NCI-H345 (cell line): Measurements from ENCODE around the gene C4orf51.

ENCODE experiments used
- DNase-seq: peaks from one replicate; lab custom pipeline; 2025; lab: John Stamatoyannopoulos, UW

Gene C4orf51

DNA sequence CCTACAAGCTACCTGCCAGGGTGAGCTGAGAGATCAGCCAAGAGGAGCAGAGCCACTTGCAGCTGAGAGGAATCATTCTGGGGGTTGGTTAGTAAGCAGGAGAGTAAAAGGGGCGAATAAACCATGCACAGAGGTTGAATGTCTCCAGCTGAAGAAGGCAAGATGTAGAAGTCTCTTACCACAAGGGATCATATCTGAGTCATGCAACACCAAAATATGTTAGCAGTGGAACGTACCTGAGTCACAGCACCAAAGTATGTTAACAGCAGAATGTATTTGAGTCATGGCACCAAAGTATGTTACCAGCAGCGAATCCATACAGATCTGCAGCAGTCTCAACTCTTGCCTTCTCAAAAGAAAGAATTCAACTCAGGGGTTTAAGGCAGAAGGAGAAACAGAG lies 29.9 kb downstream of the C4orf51 start:
- DNase-seq: peak; percentile 37

DNA sequence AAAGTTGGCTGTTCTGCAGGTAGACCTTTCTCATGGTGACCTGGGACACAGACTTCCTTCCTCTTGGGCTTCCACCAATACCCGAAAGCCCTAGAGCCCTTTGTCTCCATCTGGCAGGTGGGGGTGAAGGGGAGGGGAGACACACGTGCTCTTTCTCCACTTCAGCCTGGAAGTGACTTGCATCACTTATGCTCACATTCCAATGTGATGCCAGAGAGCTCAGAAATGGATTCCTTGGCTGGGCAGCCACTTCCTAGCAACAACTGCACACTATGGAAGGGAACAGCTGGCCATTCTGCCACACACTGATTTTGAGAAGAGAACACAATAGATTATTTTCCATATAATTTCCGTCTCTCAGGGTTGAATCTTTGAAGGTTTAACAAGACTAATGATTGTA lies 36.3 kb downstream of the C4orf51 start:
- no peak for DNase-seq

DNA sequence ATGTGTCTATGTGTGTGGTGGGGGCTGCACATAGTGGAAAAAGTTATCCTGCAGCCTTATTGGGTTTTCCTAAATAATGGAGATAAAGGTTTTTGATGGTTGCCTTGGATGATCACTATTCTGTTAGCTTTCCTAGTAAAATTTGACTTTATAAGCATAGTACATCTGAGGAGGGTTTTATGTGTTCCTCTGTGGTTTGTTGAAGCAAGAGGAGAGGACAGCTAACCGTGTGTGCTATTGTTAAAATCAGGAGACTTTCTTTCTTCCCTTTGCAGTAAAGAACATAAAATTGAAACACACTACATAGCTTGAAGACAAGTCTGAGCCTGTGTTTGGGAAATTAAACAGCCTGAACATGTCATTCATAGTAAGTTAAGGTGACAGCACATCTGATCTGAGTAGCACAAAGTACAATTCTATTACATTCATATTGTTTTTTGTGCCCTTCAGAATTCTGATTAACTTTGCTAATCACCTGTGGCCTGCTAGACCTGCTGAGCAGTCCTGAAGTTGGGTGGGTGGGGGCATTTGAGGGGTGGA lies 36.8 kb downstream of the C4orf51 start:
- no peak for DNase-seq

DNA sequence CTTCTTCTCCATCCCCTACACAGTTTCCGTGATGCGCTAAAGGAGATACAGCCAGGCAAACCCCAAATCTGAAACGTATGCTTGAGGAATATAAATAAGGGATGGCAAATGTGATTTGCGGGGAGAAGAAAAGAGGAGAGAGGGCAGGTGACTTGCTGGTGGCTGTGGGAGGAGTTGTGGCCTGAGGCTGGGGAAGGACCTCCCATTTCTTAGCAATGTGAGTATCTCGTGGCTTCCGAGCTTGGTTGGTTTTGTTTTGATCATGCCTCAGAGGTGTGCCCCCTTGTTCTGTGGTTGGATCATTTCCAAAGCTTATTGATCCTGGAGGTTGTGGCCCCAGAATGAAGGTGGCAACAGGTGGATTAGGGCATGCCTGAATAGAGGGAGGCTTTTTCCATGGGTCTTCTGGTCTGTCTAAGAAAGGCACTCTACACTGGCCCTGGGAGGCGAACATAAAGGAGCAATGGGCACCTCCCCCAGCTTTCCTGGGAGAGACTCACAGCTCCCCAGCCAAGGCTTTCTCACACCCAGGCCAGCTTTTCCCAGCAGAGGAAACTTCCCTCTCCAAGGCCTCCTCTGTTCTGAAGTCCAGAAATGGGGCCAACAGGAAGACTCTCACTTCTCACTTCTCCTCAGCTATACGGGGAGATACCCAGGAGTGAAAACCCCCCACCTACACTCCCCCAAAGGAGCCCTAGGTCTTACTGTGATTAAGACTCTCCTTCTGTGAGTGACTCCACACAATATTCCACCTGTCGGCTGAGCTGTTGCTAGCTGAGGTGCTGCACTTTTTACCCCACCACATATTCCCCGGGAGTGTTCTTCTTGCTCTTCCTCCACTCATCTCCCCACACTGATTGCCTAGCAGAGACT lies 40.0 kb downstream of the C4orf51 start:
- DNase-seq: peak; percentile 28

DNA sequence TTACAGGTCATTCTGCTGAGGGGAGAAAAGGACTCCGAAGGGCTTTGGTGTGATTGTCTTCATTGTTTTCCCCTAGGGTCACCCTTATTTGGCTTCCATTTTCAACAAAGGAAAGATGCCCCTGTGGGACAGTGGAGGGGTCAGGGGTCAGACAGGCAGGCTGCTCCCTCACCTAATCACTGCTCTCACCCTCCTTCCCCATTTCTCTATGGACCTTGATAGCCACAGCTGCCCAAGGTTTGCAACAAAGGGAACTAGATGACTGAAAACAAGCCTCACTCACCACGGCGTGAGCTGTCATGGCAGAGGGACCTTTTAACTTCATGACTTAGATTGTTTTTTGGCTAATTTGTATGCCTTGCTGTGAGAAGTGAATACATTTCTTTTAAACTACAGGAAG lies 40.7 kb downstream of the C4orf51 start:
- DNase-seq: no peak

DNA sequence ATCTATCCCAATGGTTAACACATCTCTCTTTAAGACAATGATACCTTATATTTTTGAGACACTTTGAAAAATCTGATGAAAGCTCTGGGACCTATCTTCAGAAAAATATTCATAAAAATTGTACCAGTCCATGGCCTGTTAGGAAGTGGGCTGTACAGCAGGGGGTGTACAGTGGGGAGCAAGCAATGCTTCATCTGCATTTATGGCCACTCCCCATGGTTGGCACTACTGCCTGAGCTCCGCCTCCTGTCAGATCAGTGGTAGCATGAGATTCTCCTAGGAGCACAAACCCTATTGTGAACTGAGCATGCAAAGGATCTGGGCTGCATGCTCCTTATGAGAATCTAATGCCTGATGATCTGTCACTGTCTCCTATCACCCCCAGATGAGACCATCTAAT lies 42.6 kb downstream of the C4orf51 start:
- no peak for DNase-seq

DNA sequence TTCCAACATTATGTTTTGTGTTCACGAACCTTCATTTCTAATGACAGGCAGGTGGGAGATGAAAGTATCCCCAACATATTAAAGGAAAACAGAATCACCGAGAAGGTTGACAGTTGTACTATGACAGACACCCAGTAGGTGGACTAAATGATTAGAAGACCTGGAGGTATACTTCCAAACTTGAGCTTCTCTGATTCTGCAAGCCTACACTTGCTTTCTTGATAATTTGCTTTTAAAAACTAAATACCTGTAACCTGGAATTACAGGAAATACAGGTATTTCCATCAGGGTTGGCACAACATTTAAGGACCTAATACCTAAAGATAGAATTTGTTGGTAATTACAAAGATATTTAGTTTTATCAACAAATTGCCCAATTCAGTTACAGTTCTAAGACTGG lies 43.4 kb downstream of the C4orf51 start:
- DNase-seq: no peak

DNA sequence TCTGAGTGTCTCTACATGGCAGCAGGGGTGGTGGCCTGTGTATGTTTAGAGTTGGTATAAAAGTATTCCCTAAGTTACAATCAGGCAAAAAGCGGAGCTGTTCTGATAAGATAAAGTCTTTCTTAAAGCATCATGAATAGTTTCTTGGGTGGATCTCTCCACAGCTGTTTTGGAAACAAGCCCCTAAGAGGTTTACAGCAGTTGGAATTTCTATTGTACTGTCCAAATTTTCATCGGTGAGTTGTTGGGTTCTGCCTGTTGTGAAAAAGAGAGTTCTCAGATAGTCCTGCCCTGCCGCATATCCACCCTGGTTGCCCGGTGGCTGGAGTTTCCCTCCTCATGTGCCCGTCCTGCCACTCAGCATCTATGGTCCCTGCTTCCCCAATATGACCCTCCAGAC lies 50.1 kb downstream of the C4orf51 start:
- no peak for DNase-seq

DNA sequence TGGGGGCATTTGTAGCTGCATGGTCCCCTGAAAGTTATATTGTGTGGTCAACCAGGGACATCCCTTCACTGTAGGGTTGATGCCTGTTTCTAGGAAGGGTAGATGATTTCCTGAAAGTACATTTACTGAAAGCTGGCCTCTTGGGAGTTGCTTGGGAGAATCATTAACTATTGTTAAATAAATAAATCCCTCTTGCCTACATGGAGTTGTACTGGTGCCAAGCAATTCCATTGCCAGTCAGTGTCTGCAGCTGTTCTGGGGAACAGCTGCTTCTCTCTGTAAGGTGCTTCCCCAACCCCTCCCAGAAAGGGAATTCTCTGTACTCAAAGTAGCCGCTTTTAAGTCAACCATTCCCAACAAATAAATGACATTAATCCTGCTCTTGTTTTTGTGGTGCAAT lies 51.1 kb downstream of the C4orf51 start:
- peak; percentile 80 for DNase-seq

DNA sequence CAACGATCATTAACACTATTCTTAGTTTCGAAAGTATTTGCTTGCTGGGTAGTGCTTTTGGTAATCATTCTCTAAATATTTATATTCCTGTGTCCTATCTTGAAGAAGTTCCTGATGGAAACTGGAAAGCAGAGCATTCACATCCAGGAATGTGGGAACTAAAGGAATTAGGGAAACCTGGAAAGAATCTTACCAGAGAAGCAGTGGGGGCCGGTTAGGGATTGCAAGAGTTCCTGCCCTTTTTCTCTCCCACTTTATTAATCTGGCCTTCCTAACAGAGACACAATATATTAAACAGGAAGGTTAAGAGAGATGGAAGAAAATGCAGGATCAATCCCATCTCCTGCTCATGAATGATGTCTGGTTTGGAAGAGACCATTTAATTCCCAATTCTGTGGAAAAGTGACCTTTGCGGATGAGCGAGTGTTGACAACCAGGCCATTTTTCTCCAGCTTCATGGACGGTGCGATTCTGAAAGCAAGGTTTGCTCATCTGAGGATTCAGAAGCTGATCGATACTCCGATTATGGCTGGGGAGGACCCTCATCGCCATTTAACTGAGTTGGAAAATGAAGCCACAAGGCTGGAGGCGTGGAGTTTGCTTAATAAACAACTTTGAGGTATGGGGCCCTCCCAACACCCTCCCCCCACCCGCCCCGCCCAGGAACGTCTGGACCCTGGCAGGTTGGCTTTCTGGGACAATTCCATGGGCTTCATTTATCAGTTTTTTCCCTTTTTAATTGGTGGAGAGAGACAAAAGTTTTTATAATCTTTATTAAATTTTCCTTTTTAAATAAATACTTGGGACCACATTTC lies 52.3 kb downstream of the C4orf51 start:
- DNase-seq: no peak

DNA sequence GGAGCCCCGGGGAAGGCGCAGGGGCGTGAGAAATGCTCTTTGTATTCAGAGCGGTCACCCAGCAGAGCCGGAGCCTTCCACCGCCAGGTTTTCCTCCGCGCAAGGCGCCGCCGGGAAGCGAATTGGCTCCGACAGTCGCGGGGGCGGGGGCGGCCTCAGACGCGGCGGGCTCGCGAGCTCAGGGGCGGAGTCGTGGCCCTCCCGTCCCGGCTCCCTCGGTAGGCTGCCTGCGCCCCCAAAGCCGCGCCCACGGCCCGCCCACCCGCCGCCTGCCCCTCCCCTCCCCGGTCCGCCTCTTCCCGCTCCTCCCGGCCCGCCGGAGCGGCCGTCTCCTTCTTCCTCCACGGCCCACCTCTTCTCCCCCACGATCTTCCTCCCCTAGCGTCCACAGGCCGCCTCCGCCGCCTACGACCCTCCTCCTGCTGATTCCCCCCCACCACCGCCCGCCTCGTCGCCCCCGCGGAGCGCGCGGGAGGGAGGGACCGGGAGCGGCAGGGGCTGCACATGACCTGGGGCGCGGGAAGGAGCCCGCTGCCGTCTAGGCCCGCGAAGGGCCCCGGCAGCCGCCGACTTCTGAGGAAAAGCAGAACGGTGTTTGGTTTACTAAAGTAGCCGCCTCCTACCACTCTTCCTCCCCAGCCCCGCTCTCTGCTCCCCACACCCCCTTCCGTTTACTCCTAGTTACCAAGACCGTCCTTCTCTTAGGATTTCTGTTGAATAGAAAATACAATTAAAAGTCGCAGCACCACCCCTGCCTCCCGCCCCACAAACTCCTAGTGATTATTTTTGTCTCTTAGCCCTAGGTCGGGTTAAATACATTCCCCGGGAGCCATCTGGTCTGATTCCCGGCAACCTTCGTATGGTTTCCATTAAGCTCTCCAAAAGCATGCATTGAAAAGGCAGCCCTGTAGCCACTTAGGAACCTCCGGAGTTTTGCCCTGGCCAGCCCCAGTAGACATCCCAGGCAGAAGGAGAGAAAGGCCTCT lies 53.2 kb downstream of the C4orf51 start:
- peak; percentile 85 for DNase-seq

DNA sequence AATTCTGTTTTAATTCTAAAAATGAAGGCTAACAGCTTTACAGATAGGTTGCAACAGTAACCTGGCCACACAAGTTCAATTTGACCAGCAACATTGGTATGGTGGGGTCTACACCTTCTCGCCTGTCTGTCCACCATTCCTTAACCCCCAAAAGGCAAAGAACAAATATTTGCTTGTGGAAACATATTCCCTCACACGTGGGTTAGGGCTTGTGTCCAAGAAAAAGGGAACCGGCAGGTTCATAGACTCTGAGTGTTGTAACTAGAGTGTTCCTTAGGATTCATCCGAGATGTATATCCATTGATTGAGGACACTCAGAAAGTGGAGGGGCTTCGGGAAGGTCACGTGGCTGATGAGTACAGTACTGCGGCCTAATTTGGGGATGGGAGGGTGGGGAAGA lies 54.1 kb downstream of the C4orf51 start:
- DNase-seq: no peak

DNA sequence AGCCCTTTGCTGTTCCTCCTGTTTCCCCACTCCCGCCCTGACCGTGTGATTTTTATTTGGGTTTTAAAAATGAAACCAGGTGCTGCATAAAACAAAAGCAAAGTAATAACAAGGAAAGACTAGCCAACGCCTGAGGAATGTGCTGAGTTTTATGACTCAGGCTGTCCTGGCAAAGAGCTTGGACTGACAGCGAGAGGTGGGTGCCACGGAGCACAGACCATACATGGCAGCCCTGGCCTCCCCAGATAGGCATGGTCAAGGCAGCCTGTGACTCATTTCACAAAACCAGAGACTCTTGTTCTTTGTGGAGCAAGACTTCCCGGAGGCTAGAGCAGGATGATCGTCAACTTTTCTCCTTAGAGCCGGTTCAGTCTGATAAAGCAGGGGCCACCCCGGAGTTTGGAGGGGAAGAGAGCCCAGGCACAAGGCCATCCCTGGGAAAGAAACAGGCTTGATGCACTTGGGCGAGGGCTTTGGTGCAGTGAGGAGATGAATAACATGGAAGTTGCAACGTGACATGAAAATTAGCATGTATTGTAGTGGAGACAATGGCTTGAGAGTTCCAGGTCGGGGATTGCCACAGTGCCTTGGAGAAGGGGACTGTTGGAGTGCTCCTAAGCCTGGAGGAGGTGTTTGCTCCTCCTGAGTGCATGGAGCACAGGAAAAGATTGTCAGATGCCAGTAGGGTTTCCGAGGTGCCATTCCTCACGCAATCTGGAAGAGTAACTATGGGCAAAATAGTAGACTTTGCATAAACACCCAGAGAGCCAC lies 54.8 kb downstream of the C4orf51 start:
- DNase-seq: no peak

DNA sequence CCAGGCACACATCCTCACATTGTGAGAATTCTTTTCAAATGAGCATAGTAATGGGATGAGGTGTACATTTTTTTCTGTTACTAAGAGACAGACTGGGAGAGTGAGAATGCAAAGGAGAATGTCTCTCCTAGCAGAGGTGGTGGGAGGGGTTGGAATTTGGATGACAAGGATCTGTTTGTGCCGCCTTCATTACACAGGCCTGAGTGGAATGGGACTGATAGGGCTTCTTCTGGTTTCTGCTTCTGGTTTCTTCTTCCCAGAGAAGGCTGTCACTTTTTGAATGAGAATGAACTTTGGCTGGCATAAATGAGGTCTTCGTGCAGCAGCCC lies 55.4 kb downstream of the C4orf51 start:
- DNase-seq: no peak

DNA sequence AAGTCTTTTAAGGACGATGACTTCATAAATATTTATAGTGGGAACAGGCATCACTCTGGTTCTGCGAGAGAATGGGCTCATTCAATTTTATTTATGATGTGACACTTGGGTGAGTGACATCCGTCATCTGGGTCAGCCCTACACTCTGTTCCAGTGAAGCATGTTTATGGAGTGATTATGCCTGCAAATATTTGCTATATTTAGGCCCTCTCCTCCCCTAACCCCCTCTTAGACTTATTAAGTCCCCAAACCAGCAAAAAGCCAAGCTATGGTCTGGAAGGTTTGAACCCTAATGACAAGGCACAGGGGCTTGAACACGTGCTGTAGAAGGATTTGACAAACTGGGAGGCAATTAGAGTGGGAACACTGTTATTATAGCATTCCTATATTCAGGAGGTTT lies 55.9 kb downstream of the C4orf51 start:
- DNase-seq: no peak

DNA sequence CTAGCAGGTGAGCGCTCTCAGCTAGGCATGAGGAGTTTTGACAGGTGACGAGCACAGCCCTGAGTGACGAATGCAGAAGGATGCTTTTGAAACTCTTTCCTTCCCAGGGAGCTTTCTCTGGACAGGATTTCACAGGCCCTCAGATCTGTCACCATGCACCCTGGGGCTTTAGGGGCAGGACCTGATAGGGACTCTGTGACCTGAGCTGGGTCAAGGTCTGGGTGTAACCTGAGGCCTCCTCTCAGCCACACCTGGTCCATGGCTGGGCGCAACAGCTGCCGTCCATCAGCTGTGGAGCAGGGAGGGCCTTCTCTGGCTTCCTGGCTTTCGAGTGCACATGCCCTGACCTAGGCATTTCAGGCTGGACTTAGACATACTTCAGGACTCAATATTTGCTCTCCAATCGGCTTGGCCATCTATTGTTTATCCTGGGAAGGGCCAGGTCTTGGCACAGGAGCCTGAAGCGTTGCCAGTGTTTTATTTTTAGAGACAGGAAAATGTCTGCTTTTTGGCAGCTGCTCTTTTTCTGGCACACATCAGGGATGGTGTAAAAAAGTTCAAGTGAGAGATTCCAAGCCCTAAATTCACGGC lies 56.4 kb downstream of the C4orf51 start:
- DNase-seq: no peak

DNA sequence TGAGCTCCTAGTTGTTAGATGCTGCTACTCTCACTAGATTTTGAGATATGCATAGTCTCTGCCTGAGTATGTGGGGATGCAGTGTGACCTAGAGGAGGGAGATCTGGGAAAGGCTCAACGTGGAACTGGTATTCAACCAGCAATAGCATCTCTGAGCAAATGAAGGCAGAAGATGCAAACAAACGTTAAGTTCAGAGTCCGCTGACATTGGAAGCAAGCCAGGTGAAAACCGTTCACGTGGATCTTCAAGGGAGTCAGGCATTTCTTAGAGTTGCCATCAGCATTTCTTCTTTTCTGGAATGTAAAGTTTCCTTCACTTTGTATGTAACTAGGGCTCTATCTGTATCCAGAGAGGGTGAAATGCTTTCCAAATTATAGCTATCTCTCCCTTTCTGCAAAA lies 59.9 kb downstream of the C4orf51 start:
- DNase-seq: no peak

DNA sequence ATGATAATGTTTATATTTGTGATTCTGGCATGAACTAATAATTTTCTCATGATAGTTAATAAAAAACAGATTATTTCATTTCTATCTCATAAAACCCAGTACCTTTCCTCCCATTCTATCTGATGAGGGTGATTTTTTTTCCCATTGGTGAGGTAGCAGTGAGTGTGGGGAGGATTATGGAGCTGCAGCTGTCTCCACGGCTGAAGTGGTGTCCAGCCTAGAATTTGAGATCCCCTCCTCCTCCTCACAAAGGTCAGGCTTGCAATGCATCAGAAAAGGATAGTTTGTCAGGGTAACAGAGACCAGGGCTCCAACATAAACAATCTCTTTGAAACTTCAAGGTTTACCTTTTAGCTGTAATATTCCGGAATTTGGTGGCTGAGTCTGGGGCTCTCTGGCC lies 60.9 kb downstream of the C4orf51 start:
- no peak for DNase-seq

DNA sequence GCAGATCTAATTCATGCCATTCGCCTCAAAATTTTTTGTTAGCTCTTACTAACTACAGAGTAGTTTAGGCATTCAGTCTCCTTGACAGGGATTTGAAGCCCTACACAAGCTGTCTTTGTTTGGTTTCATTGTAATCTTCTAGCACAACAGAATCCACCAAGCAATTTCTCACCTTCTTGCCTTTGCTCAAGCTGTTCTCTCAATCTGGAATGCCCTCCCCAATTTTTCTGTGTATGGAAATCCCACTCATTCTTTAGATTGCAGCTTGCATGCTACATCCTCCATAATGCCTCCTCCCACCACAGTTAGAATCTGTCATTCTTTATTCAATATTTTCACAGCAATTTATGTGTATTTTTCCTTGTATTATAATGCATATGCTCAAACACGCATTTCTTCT lies 63.7 kb downstream of the C4orf51 start:
- DNase-seq: no peak

DNA sequence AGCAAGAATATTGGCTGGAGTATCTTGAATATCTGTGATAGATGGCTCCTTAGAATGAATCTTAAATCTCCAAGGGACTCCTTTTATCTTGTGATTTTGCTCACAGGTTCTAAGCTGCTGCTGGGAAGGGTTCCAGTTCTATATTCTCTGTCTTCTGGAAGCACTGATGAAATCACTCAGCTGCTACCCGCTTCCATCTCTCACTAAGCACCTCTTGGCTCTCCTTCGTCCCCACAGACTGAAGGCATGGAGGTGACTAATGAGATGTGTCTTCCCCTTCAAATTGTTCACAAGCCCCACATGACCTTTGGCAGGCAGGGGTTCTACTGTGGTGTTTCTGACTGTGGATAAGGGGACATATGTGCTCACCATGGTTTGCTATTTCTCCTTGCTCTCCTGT lies 75.9 kb downstream of the C4orf51 start:
- no peak for DNase-seq

DNA sequence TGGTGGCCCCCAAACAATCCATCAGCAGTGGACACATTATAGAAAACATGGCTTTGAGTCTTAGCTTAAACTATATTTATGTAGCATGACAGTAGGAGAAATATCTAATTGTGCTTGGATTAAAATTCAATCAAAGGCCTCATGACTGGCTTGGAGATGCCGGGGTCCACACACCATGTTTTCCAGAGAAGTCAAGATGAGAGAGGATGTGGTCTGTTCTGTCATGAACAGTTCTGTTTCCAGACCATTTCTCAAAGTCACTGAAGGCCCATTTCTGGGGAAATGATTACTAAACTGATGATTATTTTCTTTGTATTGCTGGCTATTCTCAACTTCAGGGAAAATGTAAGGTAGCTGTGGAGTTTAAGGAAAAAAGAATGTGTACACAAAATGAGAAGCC lies 76.3 kb downstream of the C4orf51 start:
- no peak for DNase-seq
